Frontal cortex (tissue), 4 donors: ENCODE measurements around the gene AKAP5. TPM values are rescaled to one million over a fixed set of nuclear protein-coding genes. Genes with fewer than 3 reads are reported as not detected.

Experiments
- DNase-seq, 2 donors: peaks; one replicate each; pipeline ENCODE4 v3.0.0; 2012; ENCODE audit warnings: low spot score in 2 of 2
- FAIRE-seq: peaks from 2 replicates; lab custom pipeline; 2012; peaks lifted over from hg19 to GRCh38; lab: Jason Lieb, UNC
- total RNA-seq: library from RNA; depleted of rRNA; stranded (reverse); fragments of >200 nt; gene quantifications from one replicate; pipeline ENCODE4 v1.2.3, GENCODE V29; 2014
- donor health status: control.
- donor health status: control.
- donor health status: control.

AKAP5 gene
- total RNA-seq, 1 donor from 2014 or later: 37.5 TPM

DNA sequence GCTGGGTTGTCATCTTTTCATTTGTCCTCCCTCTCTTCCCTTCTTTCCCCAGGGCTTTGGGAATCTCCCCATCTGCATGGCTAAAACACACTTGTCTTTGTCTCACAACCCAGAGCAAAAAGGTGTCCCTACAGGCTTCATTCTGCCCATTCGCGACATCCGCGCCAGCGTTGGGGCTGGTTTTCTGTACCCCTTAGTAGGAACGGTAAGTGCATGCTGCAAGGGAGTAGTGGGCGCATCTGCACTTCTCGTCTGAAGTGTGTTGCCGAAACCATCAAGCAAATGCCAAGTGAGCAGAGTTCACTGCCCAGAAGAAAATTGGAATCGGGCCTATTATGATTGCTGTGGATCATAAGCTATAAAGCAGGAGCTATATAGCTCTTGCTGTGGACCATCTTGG is 10.6 kb upstream of the AKAP5 start:
- DNase-seq: no peak

DNA sequence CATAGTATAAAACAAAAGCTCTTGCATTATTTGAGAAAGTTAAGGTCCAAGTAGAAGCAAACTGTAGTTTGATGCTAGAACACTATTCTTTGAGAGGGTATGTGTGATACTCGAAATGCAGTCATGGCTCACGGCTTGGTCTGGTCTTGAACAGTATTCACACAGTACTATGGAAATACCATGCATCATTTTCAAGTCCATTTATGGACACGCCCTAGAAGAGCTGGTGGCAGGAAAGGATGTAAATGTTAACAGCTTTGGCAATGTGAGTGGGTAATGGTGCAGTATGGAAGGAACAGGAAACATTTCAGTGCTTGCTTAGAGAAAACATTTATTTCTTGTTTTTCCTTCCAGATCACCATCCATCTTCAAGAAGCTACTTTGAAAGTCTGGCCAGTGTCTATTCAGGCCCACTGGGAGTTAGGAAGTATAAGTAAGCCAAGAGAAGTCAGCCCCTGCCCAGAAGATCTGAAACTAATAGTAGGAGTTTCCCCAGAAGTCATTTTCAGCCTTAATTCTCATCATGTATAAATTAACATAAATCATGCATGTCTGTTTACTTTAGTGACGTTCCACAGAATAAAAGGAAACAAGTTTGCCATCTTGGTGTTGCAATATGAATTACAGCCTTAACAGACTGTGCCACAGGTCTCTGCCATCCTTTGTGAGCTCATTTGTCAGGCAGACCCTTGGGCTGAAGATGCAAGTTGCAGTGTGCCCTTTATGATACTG is 5.7 kb upstream of the AKAP5 start:
- no peak for FAIRE-seq
- no peak for DNase-seq

More for the DNA sequence above, 10.6 kb upstream of the AKAP5 start:
- FAIRE-seq: no peak

DNA sequence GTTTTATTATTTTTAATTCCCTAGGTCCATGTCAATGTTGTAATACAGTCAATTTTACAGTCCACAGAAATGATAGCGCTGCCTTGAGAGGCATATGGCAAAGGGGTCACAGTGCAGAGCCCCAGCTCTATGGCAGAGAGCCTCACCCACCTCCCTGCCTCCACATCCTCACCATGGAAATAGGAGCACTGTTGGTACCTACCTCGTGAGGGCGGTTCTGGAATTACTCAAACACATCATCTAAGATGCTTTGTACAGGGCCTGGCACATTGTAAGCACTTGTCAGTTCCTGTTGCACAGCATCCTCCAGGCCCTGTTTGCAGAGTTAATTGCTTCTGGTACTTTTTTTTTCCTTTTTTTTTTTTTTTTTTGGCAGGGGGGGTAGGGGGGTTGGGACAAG is 4.1 kb upstream of the AKAP5 start:
- no peak for FAIRE-seq
- no peak for DNase-seq

DNA sequence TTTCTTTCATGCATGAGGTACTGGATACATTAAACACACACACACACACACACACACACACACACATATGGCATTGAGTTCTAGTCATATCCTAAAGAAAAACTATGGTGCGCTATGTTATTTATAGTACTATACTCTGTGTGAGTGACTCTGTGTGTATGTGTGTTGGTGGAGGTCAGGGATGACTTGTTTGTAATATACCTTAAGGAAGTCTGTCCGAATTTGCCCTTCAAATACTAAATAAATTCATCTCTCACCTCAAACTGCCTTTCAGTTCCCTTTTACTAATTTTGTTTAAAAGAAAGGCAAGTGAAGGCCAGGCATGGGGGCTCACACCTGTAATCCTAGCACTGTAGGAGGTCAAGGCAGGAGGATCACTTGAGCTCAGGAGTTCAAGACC is 2.1 kb upstream of the AKAP5 start:
- FAIRE-seq (no peak), DNase-seq (no peak)

DNA sequence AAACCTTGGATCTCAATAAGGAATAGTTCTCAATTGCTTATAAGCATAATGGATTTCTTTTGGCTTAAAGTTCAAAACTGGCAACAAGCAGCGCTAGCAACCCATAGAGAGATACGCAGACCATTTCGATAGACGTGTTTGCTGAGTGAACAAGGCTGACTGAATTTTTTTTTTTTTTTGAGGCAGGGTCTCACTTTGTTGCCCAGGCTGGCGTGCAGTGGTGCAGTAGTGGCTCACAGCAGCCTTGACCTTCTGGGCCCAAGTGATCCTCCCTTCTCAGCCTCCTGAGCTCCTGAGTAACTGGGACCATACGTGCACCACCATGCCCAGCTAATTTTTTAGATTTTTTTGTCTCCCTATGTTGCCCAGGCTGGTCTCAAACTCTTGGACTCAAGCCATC is 1.4 kb upstream of the AKAP5 start:
- FAIRE-seq (no peak), DNase-seq (no peak)

DNA sequence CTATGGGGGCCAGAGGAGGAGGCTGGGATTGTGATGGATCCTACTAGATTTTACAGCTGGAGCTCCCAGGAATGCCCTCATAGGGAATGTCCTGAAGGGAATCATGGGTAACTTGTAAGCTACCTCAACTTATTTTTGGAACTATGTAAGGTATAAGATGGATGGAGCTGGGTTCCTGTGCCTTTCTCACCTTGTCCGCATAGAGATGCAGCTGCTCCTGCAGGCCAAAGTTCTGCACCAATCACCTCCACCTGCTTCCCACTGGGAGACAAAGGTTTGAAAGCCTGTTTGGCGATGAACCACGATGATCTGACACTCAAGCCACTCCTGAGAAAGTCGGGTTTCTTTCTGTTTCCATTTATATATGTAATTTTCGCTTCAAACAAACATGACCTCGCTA is 648 bp upstream of the AKAP5 start:
- FAIRE-seq (no peak), DNase-seq (no peak)

DNA sequence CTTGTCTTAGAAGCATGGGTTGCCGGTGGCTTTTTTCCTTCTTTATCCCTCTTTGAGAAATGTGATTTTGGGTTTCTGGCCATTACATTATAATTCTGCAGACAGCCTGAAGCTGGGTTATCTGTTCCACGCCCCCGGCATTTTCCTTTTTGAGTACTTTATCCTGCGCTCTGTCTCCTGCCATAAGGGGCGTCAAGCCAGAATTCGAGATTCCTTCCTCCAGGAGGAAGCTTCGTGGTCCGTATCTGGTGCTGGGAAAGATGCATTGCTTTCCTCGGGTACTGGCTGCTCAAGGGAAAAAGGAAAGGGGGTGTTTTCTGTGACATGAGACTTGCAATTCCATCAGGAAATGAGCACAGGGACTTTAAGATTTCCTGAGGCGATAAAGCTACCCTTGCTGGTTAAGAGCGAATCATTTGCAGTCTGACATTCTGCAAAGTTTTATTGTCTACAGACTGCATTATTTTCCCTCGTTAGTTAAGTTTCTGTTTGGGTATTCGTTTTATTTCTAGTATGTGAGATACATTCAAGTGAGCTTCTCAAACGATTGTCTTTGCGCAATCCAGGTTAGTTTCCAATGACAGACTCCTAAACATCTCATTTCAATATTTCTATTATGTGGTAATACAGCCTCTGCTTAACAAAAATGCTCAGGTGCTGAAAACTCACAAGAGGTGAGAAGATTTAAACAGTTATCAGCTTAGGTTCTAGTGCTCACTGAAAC is 694 bp downstream of the AKAP5 start:
- DNase-seq (peak; percentile 18 to 21), FAIRE-seq (no peak)

DNA sequence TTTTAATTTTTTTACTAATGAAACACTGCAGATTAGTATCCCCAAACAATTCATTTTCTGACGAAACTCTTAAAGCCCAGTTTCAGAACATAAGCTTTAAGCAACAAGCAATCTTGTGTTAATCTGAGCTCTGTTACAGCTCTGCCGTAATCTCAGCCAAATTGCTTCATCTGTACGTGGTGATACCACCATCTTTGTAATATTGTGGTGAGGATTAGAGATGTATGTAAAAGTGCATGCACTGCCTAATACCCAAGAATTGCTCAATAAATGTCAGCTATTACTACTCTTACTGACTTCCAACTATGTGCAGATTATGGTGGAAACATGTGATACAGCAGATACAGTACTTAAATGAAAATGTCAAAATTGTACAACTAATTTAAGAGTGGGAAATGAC is 1.8 kb downstream of the AKAP5 start:
- no peak for DNase-seq
- no peak for FAIRE-seq

DNA sequence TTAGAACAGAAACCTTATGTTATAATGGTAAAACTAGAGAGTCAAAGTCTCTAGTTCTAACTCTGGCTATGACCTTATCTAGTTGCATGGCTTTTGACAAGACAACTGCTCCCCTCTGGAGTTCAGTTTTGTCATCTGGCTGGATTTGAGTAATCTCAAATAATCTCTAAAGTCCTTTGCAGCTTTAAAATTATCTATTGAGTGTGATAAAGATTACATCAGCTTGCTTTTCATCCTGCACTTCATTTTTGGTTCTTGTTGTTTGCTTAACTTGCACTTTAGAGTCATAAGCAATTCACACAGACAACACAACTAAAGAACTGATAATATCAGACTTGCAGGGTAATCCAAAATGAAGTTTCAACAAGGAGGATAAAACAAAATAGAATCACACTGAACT is 2.3 kb downstream of the AKAP5 start:
- no peak for DNase-seq
- no peak for FAIRE-seq

DNA sequence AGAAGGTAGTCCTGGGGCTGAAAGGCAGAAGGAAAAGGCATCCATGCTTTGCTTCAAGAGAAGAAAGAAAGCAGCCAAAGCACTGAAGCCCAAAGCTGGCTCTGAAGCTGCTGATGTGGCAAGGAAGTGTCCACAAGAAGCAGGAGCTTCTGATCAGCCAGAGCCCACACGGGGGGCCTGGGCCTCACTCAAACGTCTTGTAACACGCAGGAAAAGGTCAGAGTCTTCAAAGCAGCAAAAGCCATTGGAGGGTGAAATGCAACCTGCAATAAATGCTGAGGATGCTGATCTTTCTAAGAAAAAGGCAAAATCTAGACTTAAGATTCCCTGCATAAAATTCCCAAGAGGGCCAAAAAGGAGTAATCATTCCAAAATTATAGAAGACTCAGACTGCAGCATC is 3.2 kb downstream of the AKAP5 start:
- FAIRE-seq (no peak), DNase-seq (no peak)

DNA sequence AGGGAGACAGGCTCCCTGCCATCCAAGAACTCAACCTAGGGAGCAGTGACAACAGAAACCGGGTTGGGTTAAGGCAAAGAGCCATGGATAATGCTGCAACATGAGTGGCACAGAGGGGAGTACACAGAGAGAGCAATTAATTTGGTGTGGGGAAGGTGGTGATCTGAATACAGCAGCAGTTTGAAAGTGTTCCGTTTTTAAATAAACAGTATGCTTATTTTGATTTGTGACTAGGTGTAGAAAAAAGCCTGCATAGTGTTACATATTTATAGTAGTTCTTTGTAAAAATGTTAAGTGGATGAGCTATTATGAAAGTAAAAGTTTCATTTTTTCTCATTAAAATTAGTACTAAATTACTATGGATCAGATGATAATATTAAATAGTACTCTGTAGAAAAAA is 8.7 kb downstream of the AKAP5 start:
- DNase-seq (no peak), FAIRE-seq (no peak)

DNA sequence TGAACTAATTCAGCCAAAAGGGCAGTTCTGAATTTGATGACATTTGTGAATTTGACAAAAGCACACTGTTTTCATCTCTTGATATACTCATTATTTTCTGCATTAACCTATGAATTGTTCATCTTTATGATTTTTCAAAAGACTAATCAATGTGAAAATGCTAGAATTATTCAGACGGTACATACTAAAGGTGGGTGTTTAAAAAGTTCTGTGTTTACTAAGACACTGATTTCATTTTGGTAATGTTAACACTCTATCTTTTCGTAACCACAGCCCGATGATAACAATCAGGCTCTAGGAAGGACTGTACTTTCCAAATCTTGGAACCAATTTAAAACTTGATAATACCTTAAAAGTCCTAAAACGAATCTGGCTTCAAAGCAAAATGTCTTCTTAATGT is 9.4 kb downstream of the AKAP5 start:
- DNase-seq: no peak
- no peak for FAIRE-seq

DNA sequence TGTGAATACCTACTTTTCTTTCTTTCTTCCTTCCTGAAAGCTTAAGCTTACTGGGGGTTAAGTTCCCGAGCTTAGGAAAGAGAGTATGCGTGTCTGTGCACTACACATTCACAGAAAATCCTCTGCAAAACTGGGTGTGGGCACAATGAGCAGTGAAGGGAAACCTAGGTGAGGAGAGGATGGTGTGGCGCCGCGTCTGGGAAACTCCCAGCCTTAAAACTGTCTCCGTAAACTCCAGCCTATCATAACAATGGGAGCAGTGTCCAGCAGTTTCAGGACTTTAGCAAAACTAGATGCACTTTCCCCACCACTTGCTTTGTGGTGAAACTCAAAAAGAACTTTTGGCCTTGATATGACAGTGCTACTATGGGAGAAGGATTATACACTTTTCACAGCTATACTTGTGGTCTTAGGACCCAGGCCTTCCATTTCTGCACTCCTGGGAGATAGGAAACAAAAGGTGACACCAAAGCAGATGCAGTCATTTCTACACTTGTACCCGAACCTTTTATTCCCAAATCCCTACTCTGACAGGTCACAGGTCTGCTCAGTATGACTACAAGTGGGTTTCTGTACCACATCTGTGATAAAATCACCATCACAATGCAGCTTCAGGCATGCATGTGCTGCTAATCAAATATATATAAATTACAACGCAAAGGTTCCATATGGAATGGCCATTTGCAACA is 10.4 kb downstream of the AKAP5 start:
- no peak for FAIRE-seq
- no peak for DNase-seq

DNA sequence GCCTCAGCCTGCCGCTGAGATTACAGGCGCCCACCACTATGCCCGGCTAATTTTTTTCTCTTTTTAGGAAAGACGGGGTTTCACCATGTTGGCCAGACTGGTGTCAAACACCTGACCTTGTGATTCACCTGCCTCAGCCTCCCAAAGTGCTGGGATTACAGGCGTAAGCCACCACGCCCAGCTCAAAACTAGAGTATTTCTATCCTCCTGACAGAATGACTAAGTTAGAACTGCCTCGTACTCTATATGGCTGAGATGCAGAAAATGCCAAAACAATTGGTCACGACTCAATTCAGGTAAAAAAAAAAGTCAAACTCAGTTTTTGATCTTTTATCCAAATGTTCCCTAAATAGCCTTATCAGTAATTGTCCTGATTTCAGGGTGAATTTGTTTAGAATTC is 11.1 kb downstream of the AKAP5 start:
- no peak for DNase-seq
- no peak for FAIRE-seq

DNA sequence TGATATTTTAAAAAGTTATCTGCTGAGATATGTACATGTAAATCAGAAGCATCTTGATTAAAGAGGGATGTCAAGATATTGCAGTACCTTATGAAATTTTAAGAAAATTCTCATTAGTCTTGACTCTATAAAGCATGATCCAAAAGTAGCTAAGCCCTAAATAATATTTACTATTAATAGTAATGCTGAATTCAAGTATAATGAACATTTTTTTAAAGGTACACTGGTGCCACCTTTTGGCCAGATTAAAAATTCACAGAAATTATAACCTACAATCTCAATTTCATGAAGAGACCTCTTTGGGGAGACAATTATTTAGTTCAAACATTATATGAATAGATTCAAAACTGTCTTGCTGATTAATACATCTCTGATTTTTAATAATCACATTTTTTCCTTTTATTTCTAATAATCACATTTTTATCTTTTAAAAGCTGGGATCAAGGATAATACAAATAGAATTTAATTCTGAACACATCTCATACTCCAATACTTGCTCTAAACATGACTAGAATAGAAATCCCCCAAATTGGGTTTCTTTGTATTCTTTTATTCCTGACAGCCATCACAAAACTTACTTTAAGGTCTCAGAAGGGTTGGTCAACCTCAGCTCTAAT is 13.4 kb downstream of the AKAP5 start:
- FAIRE-seq (peak; percentile 91), DNase-seq (peak in 1 of 2 donors; percentile 33)

DNA sequence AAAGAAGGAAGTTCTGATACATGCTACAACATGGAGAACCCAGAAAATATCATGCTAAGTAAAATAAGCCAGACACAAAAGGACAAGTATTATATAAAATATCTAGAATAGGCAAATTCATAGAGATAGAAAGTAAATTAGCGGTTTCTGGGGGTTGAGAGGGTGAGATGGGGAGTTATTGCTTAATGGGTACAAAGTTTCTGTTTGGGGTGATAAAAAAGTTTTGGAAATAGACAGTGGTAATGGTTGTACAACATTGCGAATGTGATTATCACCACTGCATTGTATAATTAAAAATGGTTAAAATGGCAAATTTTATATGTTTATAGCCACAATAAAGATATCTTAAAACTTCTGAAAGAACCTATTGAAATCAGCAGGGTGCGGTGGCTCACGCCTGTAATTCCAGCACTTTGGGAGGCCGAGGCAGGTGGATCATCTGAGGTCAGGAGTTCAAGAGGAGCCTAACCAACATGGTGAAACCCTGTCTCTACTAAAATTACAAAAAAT is 23.3 kb downstream of the AKAP5 start:
- FAIRE-seq: no peak
- DNase-seq: no peak

DNA sequence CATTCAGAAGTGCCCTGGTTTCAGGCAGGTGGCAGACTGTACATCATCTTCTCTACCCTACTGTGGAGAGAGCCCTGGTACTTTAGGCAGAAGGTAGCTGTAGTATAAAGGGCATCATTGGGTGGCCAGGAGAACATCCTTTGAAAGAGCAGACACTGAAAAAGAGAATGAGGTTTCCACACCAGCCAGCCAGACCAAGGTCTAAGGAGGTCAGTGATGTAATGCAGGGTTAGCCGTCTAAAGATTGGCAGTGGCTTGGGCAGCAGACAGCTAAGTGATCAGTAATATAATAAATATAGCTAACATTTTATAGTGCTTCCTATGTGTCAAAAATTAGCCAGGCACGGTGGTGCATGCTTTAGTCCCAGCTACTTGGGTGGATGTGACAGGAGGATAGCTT is 26.3 kb downstream of the AKAP5 start:
- DNase-seq (no peak), FAIRE-seq (no peak)

DNA sequence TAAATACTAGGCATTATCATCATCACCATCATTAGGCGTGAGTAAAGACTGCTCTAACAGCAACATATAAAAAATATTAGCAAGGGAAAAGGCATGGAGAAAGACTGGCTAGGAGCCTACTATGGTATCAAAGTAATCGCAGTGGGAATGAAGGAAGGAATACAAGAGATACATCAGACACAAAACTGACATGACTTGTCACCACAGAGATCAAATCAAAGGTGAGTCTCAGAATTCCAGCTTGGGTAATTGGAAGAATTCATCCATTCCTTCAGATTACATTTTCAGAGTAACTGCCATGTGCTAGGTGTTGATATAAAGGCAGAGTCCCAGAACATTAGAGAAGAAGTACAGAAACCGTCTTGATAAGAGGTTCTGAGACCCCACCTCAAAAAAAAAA is 28.2 kb downstream of the AKAP5 start:
- no peak for DNase-seq
- no peak for FAIRE-seq

DNA sequence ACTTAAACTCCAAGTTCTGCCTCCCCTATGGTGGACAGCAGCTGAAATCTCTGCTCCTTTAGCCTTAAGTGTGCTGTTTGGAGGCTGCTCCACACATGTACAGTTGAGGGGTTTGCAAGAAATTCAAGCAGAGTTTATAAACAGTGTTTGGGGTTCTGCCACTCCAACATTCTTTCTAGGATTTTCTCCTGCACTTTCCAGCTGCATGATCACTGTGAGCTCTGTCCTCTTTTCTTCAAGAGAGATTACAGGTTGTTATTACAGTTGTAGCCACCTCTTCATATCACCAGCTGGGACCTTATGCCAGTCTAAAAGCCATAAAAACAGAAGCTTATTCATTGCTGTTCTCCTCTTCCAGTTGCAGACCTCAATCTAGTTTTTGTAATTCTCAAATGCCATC is 30.0 kb downstream of the AKAP5 start:
- FAIRE-seq (no peak), DNase-seq (no peak)

DNA sequence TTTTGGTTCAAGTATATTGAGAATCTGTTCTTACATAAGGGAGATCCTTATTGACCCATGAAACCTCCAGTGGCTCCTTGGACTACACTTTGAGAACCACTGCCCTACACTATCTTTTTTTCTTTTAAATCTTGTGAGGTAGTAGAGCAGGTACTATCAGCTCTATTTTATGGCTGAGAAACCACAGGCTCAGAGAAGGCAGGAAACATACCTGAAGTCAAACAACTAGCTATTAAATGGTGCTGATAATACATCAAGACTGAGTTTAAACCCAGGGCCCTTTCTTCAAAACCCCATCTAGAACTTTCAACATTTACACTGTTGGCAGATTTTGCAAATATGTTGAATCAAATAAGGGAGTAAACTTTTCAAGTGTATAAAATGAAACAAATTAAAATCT is 31.5 kb downstream of the AKAP5 start:
- no peak for FAIRE-seq
- no peak for DNase-seq

DNA sequence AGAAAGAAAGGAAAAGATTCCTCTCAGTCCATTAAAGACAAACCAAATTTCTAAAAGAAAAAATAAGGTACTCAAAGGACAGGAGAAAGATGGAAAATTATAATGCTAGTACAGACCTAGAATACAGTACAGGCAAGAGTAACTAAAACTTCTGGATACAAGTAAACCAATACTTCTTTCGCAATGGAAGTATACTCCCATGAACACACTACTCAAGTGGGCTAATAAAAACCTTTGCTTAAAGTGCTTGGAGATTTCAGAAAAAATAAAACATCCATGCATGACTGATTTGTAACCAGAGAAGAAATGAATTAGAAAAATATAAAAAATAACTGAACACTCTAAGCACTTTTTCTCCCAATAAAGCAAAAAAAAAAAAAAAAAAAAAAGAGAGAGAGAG is 34.8 kb downstream of the AKAP5 start:
- no peak for FAIRE-seq

More for the DNA sequence above, 34.8 kb downstream of the AKAP5 start:
- no peak for DNase-seq
